K562 (cell line): ENCODE results near the gene CCNY. TPM values are rescaled to one million over a fixed set of nuclear protein-coding genes. Genes with fewer than 3 reads are reported as not detected.

Source experiments
- EGR1 ChIP-seq: fragments of 450-650 bp; conservative IDR thresholded peaks from 2 replicates; pipeline ENCODE4 v1.6.1; 2017; ENCODE audit warnings: mild to moderate bottlenecking
- ETS2 ChIP-seq: IDR thresholded peaks from 2 replicates; pipeline ENCODE4 v1.6.1; 2016; ENCODE audit warnings: borderline replicate concordance, missing genetic modification characterization, mild to moderate bottlenecking, moderate library complexity, missing compliant biosample characterization; ENCODE audit not compliant: poor library complexity, severe bottlenecking
- KDM5B ChIP-seq: fragments of 200-600 bp; sonication (generic); IDR thresholded peaks from 2 replicates; pipeline ENCODE4 v1.6.1; 2012; ENCODE audit warnings: low read depth, mild to moderate bottlenecking, moderate library complexity, low read length, control low read depth, inconsistent platforms; ENCODE audit not compliant: insufficient replicate concordance
- TAF7 ChIP-seq: fragments of 450-650 bp; IDR thresholded peaks from 2 replicates; pipeline ENCODE4 v1.6.1; 2016; ENCODE audit warnings: missing genetic modification characterization, missing compliant biosample characterization
- ZNF12 ChIP-seq: sonication (generic); formaldehyde crosslinking; IDR thresholded peaks from 2 replicates; pipeline ENCODE4 v1.4.0; 2020; ENCODE audit warnings: mild to moderate bottlenecking, missing genetic modification reagents
- ZNF311 ChIP-seq: fragments of 250-450 bp; sonication (Bioruptor Pico); IDR thresholded peaks from 2 replicates; pipeline ENCODE4 v1.4.0; 2020; ENCODE audit warnings: mild to moderate bottlenecking, moderate library complexity
- polyA plus RNA-seq, 8 experiments: library from polyadenylated mRNA; depleted of rRNA in 4 of 8; stranded (reverse) in 5 of 8; unstranded in 3 of 8; fragments of >200 nt; fragmentation: Nextera tagmentation in 2 of 8; fragmentation: Illumina TruSeq in 1 of 8; extraction: Ambion mirVana in 2 of 8; extraction: Trizol in 1 of 8; gene quantifications; 2 replicates each; pipeline versions ENCODE4 v1.2.1 to v1.2.3, GENCODE V29; 2011 to 2014; ENCODE audit warnings: inconsistent platforms in 1 of 8, missing spikeins in 1 of 8
- total RNA-seq, 7 experiments: library from RNA; depleted of rRNA in 6 of 7; stranded (reverse); fragments of >200 nt in 6 of 7; fragmentation: Illumina TruSeq in 2 of 7; extraction: Trizol in 2 of 7; gene quantifications; 2 replicates each; pipeline versions ENCODE4 v1.2.1 to v1.2.3, GENCODE V29; 2011 to 2021; ENCODE audit warnings: low replicate concordance in 1 of 7
- TF ChIP-seq, protein P1 (sequence below): sonication (generic); formaldehyde crosslinking; IDR thresholded peaks from 2 replicates; pipeline ENCODE4 v1.4.0; 2020; ENCODE audit warnings: mild to moderate bottlenecking, missing genetic modification reagents

Gene CCNY
- total and polyA plus RNA-seq, 9 of the 15 experiments (the other 6 are each of a cell fraction or from before 2014, with no cell fraction given), result 8.4 to 109 (median 38.6) TPM

DNA sequence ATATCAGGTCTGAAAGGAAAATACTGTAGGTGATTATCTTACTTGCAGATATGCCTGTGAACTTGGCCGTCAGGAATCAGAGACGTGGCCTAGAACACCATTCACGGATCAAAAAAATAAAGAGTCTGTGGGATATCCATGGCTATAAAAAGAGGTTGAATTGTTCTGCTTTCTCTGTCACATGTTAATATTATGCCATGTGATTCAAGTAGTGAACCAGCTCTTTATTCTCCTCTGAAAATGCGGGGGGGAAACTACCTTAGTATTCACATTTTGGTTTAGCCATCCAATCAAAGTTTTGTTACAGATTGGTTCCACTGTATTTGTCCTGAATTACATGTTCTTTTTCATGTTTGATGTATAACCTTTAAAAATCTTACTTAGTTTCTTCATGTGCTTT is 120.5 kb downstream of the CCNY start (continued):
- TF ChIP-seq, protein P1, sequence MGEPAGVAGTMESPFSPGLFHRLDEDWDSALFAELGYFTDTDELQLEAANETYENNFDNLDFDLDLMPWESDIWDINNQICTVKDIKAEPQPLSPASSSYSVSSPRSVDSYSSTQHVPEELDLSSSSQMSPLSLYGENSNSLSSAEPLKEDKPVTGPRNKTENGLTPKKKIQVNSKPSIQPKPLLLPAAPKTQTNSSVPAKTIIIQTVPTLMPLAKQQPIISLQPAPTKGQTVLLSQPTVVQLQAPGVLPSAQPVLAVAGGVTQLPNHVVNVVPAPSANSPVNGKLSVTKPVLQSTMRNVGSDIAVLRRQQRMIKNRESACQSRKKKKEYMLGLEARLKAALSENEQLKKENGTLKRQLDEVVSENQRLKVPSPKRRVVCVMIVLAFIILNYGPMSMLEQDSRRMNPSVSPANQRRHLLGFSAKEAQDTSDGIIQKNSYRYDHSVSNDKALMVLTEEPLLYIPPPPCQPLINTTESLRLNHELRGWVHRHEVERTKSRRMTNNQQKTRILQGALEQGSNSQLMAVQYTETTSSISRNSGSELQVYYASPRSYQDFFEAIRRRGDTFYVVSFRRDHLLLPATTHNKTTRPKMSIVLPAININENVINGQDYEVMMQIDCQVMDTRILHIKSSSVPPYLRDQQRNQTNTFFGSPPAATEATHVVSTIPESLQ (CRISPR knock-in tag), result no peak
- no peak for TF ChIP-seq TAF7 (tag)
- no peak for TF ChIP-seq EGR1
- no peak for TF ChIP-seq ETS2 (tag)
- TF ChIP-seq KDM5B, result no peak
- no peak for TF ChIP-seq ZNF12 (CRISPR knock-in tag)
- TF ChIP-seq ZNF311, result no peak
